ENCODE data around the gene PHTF1. TPM values are rescaled to one million over a fixed set of nuclear protein-coding genes. Genes with fewer than 3 reads are reported as not detected.
A peak's percentile ranks its signal among the peaks of the same experiment; 100 is the strongest.

Gene PHTF1
- polyA plus RNA-seq, 3 donors = 6.7 to 12.2 (median 11.1) TPM

- Histone ChIP-seq H3K4me1 (ENCODE audit: control insufficient read depth in 1 of 2, insufficient read depth in 2 of 2, low read length in 2 of 2) (peaks cover 8 to 20% of the 10 kb centered on the region in 2 donors), H2AFZ (ENCODE audit: insufficient read depth, low read depth, low read length, poor library complexity, severe bottlenecking) (no peak overlapping the region), H3K9me3 (replicated peaks in 1 of 2; ENCODE audit: control insufficient read depth in 1 of 2, insufficient read depth in 1 of 2, low read length in 2 of 2) (no peaks in the 10 kb centered on the region), H3K4me3 (replicated peaks in 1 of 3; ENCODE audit: low read depth in 2 of 3, low read length in 3 of 3) (no peak overlapping the region), H3K27ac (ENCODE audit: low read depth in 1 of 2, low read length in 2 of 2) (no peak overlapping the region), H3K79me2 (ENCODE audit: insufficient read depth, low read length) (no peaks in the 10 kb centered on the region), H3K27me3 (ENCODE audit: control insufficient read depth in 2 of 2, insufficient read depth in 2 of 2, low read length in 2 of 2) (no peaks in the 10 kb centered on the region), H3K4me2 (replicated peaks; ENCODE audit: extremely low read depth, low read length, poor library complexity, severe bottlenecking) (no peak overlapping the region), H4K20me1 (ENCODE audit: insufficient read depth, low read length) (no peaks in the 10 kb centered on the region), H3K36me3 (replicated peaks in 1 of 2; ENCODE audit: control insufficient read depth in 1 of 2, insufficient read depth in 2 of 2, low read length in 2 of 2) (no peaks in the 10 kb centered on the region), H3K9ac (ENCODE audit: insufficient read depth, low read length, poor library complexity, severe bottlenecking) (no peak overlapping the region)
- Mint-ChIP-seq H3K27ac (no peak overlapping the region), H3K9me3 (no peaks in the 10 kb centered on the region), H3K27me3 (ENCODE audit: low read depth in 3 of 3) (peaks cover 0 to 2% (median 0%) of the 10 kb centered on the region in 3 donors), H3K4me3 (no peak overlapping the region), H3K36me3 (no peaks in the 10 kb centered on the region), H3K4me1 (peaks cover 23% of the 10 kb centered on the region)
- TF ChIP-seq CTCF (IDR thresholded peaks at IDR 0.05) = no peak
- no peak for DNase-seq
- intact Hi-C loops (cut with micrococcal nuclease) = no loop called here
- WGBS (ENCODE audit: insufficient coverage) = no CpG with 5 or more reads among the region's 3 CpGs
These were observed 101.7 kb downstream of the PHTF1 start for GRCh38 chr1:113657556-113658063.

- no peaks in the 10 kb centered on the region for H3K36me3 Mint-ChIP-seq
- H3K4me1 ChIP-seq (ENCODE audit: control insufficient read depth in 1 of 2, insufficient read depth in 2 of 2, low read length in 2 of 2) = peaks cover 3 to 15% of the 10 kb centered on the region in 2 donors
- no peaks in the 10 kb centered on the region for H3K9me3 Mint-ChIP-seq
- DNase-seq = no peak
- H3K27me3 Mint-ChIP-seq (ENCODE audit: low read depth in 3 of 3) = peaks cover 0 to 2% (median 0%) of the 10 kb centered on the region in 3 donors
- intact Hi-C loops (cut with micrococcal nuclease) = no loop called here
- peaks cover 20% of the 10 kb centered on the region for H3K4me1 Mint-ChIP-seq
- H3K4me3 Mint-ChIP-seq = no peak overlapping the region
- no peaks in the 10 kb centered on the region for H3K36me3 ChIP-seq (replicated peaks in 1 of 2; ENCODE audit: control insufficient read depth in 1 of 2, insufficient read depth in 2 of 2, low read length in 2 of 2)
- H3K4me2 ChIP-seq (replicated peaks; ENCODE audit: extremely low read depth, low read length, poor library complexity, severe bottlenecking) = no peak overlapping the region
- H4K20me1 ChIP-seq (ENCODE audit: insufficient read depth, low read length) = no peaks in the 10 kb centered on the region
- no peak overlapping the region for H3K4me3 ChIP-seq (replicated peaks in 1 of 3; ENCODE audit: low read depth in 2 of 3, low read length in 3 of 3)
- no peak overlapping the region for H2AFZ ChIP-seq (ENCODE audit: insufficient read depth, low read depth, low read length, poor library complexity, severe bottlenecking)
- no peaks in the 10 kb centered on the region for H3K27me3 ChIP-seq (ENCODE audit: control insufficient read depth in 2 of 2, insufficient read depth in 2 of 2, low read length in 2 of 2)
- H3K79me2 ChIP-seq (ENCODE audit: insufficient read depth, low read length) = no peaks in the 10 kb centered on the region
- H3K9me3 ChIP-seq (replicated peaks in 1 of 2; ENCODE audit: control insufficient read depth in 1 of 2, insufficient read depth in 1 of 2, low read length in 2 of 2) = no peaks in the 10 kb centered on the region
- peak overlapping the region in 1 of 7 donors; percentile 43 for H3K27ac Mint-ChIP-seq
- no peak overlapping the region for H3K9ac ChIP-seq (ENCODE audit: insufficient read depth, low read length, poor library complexity, severe bottlenecking)
- 71% methylated on average over 1 of the region's 3 CpGs for WGBS (ENCODE audit: insufficient coverage)
- H3K27ac ChIP-seq (ENCODE audit: low read depth in 1 of 2, low read length in 2 of 2) = no peak overlapping the region
- TF ChIP-seq CTCF (IDR thresholded peaks at IDR 0.05) = no peak
These were observed 102.2 kb downstream of the PHTF1 start for GRCh38 chr1:113657126-113657525.

All from CD14-positive monocyte (primary cell).